ENCODE data around the gene THUMPD2. TPM values are rescaled to one million over a fixed set of nuclear protein-coding genes. Genes with fewer than 3 reads are reported as not detected.

THUMPD2 gene
- total and polyA plus RNA-seq, 10 donors, result 8.7 to 16.9 (median 13.3) TPM

DNA sequence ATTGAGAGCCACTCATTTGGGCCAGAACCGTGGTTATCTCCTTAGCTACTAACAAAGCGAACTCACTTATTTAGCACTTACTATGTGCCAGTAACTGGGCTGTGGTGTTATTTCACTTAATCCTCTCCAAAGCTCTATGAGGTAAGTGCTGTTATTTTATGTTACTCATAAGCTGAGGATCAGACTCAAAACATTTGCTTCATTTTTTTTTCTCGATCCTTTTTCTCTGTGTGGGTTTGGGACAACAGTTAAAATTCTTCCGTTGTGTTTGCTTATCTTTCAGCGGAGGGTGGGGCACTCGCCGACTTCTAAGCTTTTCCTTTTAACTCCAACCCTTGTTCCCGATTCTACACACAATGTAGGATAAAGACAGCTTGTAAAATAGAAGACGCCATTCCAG is 60.6 kb downstream of the THUMPD2 start:
- Histone ChIP-seq H3K36me3 (no peaks in the 10 kb centered on the region), H3K27me3 (replicated peaks in 1 of 7) (no peaks in the 10 kb centered on the region), H3K27ac (no peak overlapping the region), H3K4me1 (no peaks in the 10 kb centered on the region), H3K9me3 (no peaks in the 10 kb centered on the region), H3K4me3 (no peak overlapping the region)
- 85 to 96% (median 93%) methylated on average over 9 of the region's 9 CpGs for WGBS, 5 donors
- TF ChIP-seq POLR2AphosphoS5 (IDR thresholded peaks at IDR 0.05) (no peak), POLR2A (IDR thresholded peaks at IDR 0.05) (no peak)
- TF ChIP-seq, protein P1, sequence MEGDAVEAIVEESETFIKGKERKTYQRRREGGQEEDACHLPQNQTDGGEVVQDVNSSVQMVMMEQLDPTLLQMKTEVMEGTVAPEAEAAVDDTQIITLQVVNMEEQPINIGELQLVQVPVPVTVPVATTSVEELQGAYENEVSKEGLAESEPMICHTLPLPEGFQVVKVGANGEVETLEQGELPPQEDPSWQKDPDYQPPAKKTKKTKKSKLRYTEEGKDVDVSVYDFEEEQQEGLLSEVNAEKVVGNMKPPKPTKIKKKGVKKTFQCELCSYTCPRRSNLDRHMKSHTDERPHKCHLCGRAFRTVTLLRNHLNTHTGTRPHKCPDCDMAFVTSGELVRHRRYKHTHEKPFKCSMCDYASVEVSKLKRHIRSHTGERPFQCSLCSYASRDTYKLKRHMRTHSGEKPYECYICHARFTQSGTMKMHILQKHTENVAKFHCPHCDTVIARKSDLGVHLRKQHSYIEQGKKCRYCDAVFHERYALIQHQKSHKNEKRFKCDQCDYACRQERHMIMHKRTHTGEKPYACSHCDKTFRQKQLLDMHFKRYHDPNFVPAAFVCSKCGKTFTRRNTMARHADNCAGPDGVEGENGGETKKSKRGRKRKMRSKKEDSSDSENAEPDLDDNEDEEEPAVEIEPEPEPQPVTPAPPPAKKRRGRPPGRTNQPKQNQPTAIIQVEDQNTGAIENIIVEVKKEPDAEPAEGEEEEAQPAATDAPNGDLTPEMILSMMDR (IDR thresholded peaks at IDR 0.05 in 8 of 11, conservative IDR thresholded peaks at IDR 0.05 in 3 of 11), result no peak
- intact Hi-C loops (cut with DNase I; ENCODE audit: low total_unique reads), result no loop called here
- no peak for DNase-seq

DNA sequence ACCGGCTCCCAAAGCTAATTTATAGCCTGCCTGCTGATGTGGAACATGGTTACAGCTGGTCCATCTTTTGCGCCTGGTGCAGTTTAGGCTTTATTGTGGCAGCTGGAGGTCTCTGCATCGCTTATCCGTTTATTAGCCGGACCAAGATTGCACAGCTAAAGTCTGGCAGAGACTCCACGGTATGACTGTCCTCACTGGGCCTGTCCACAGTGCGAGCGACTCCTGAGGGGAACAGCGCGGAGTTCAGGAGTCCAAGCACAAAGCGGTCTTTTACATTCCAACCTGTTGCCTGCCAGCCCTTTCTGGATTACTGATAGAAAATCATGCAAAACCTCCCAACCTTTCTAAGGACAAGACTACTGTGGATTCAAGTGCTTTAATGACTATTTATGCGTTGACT is 62.0 kb downstream of the THUMPD2 start:
- H3K9me3 ChIP-seq, result no peaks in the 10 kb centered on the region
- TF ChIP-seq POLR2AphosphoS5 (IDR thresholded peaks at IDR 0.05) (no peak), POLR2A (IDR thresholded peaks at IDR 0.05) (no peak)
- TF ChIP-seq, protein P1 (IDR thresholded peaks at IDR 0.05 in 8 of 11, conservative IDR thresholded peaks at IDR 0.05 in 3 of 11), result no peak
- DNase-seq, result no peak
- intact Hi-C loops (cut with DNase I; ENCODE audit: low total_unique reads), result no loop called here
- WGBS, 5 donors, result 93 to 98% (median 95%) methylated on average over 12 of the region's 12 CpGs
- H3K36me3 ChIP-seq, result no peaks in the 10 kb centered on the region
- no peaks in the 10 kb centered on the region for H3K27me3 ChIP-seq (replicated peaks in 1 of 7)
- H3K4me1 ChIP-seq, result no peaks in the 10 kb centered on the region
- H3K4me3 ChIP-seq, result no peak overlapping the region
- H3K27ac ChIP-seq, result no peak overlapping the region

DNA sequence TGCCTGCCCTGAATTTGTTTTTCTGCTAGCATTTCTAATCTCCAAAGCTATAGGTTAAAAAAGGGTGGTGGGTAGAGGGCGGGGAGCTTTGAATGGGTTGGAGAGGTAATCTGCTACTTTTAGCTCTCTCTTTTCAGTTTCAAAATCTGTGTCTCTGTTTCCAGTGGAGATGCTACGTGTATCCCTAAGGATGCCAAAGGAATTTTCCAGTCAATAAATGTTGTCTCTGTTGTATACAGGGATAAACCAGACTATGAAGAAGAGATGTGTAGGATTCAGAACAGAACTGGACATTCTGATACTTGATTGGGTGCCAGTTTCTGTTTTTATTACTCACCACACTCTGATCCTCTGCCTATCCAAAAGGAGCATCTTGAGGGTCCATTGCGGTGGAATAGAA is 63.2 kb downstream of the THUMPD2 start:
- Histone ChIP-seq H3K27me3 (replicated peaks in 1 of 7) (no peaks in the 10 kb centered on the region), H3K4me1 (no peaks in the 10 kb centered on the region), H3K9me3 (no peaks in the 10 kb centered on the region), H3K36me3 (no peaks in the 10 kb centered on the region), H3K27ac (no peak overlapping the region), H3K4me3 (no peak overlapping the region)
- intact Hi-C loops (cut with DNase I; ENCODE audit: low total_unique reads), result no loop called here
- no peak for DNase-seq
- TF ChIP-seq, protein P1 (IDR thresholded peaks at IDR 0.05 in 8 of 11, conservative IDR thresholded peaks at IDR 0.05 in 3 of 11), result no peak
- TF ChIP-seq POLR2AphosphoS5 (IDR thresholded peaks at IDR 0.05), result no peak
- TF ChIP-seq POLR2A (IDR thresholded peaks at IDR 0.05), result no peak
- WGBS, 5 donors, result 82 to 98% (median 88%) methylated on average over 3 of the region's 3 CpGs

DNA sequence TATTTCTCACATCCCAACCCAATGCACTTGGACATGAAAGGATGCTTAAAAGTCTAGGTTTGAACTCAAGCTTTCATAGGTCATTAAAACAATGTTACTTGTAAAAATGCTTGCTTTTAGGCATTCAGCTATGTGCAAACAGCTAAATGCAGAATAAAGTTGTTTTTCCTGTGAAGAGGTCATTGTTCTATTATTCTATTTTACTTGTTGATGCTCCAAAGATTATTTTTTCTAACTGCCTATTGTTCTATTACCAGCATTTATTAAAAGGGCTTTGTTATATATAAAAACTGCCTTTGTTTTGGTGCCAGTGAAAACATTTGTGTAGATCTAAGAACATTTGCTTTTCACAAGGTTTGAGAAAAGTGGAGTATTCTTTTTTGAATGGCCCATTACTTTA is 64.0 kb downstream of the THUMPD2 start:
- H3K36me3 ChIP-seq, result no peaks in the 10 kb centered on the region
- H3K4me1 ChIP-seq, result no peaks in the 10 kb centered on the region
- DNase-seq, result no peak
- no peaks in the 10 kb centered on the region for H3K27me3 ChIP-seq (replicated peaks in 1 of 7)
- no peak overlapping the region for H3K4me3 ChIP-seq
- H3K9me3 ChIP-seq, result no peaks in the 10 kb centered on the region
- H3K27ac ChIP-seq, result no peak overlapping the region
- intact Hi-C loops (cut with DNase I; ENCODE audit: low total_unique reads), result no loop called here
- TF ChIP-seq, protein P1 (IDR thresholded peaks at IDR 0.05 in 8 of 11, conservative IDR thresholded peaks at IDR 0.05 in 3 of 11), result no peak
- no peak for TF ChIP-seq POLR2A (IDR thresholded peaks at IDR 0.05)
- TF ChIP-seq POLR2AphosphoS5 (IDR thresholded peaks at IDR 0.05), result no peak

All from spleen (tissue), 11 donors.